MM.1S (cell line): Measurements from ENCODE around the gene LRRC8E.

Experiments used
- DNase-seq: peaks from one replicate; pipeline ENCODE4 v3.0.0-alpha.2; 2015
- H2AFZ ChIP-seq: fragments of 300-600 bp; sonication (generic); 2 replicates; pipeline ENCODE4 v1.6.0; 2016; ENCODE audit warnings: antibody characterized with exemption, low read length
- H3F3A ChIP-seq: fragments of 300-600 bp; sonication (generic); 2 replicates; pipeline ENCODE4 v1.6.1; 2016; ENCODE audit warnings: mild to moderate bottlenecking, antibody characterized with exemption, low read length, moderate library complexity, mixed read lengths; ENCODE audit not compliant: insufficient read depth
- H3K27ac ChIP-seq: fragments of 300-600 bp; sonication (generic); 2 replicates; pipeline ENCODE4 v1.5.1; 2016; ENCODE audit warnings: mild to moderate bottlenecking, low read length
- H3K27me3 ChIP-seq: fragments of 300-600 bp; sonication (generic); replicated peaks from 2 replicates; pipeline ENCODE4 v1.6.0; 2016; ENCODE audit warnings: low read length; ENCODE audit not compliant: insufficient read depth
- H3K36me3 ChIP-seq: fragments of 300-600 bp; sonication (generic); replicated peaks from 2 replicates; pipeline ENCODE4 v1.6.1; 2016; ENCODE audit warnings: mild to moderate bottlenecking, low read length, mixed read lengths; ENCODE audit not compliant: insufficient read depth
- H3K4me1 ChIP-seq: fragments of 300-600 bp; sonication (generic); 2 replicates; pipeline ENCODE4 v1.6.1; 2016; ENCODE audit warnings: low read length, mixed read lengths
- H3K4me2 ChIP-seq: fragments of 300-600 bp; sonication (generic); 2 replicates; pipeline ENCODE4 v1.6.0; 2016; ENCODE audit warnings: low read depth, low read length
- H3K4me3 ChIP-seq: fragments of 300-600 bp; sonication (generic); 2 replicates; pipeline ENCODE4 v1.5.1; 2016; ENCODE audit warnings: low read length, mixed read lengths
- H3K79me2 ChIP-seq: fragments of 300-600 bp; sonication (generic); 2 replicates; pipeline ENCODE4 v1.6.1; 2016; ENCODE audit warnings: mixed run types, low read length, mixed read lengths
- H3K9ac ChIP-seq: fragments of 300-600 bp; sonication (generic); 2 replicates; pipeline ENCODE4 v1.6.1; 2016; ENCODE audit warnings: low read length, mixed read lengths
- H3K9me2 ChIP-seq: fragments of 300-600 bp; sonication (generic); replicated peaks from 2 replicates; pipeline ENCODE4 v1.6.1; 2016; ENCODE audit warnings: mild to moderate bottlenecking, low read length, mixed read lengths; ENCODE audit not compliant: insufficient read depth
- H3K9me3 ChIP-seq: fragments of 300-600 bp; sonication (generic); replicated peaks from 2 replicates; pipeline ENCODE4 v1.6.1; 2016; ENCODE audit warnings: mild to moderate bottlenecking, low read length, mixed read lengths; ENCODE audit not compliant: insufficient read depth
- H4K20me1 ChIP-seq: fragments of 300-600 bp; sonication (generic); 2 replicates; pipeline ENCODE4 v1.6.1; 2016; ENCODE audit warnings: mild to moderate bottlenecking, low read length, moderate library complexity, mixed read lengths; ENCODE audit not compliant: insufficient read depth
- CTCF ChIP-seq: fragments of 300-600 bp; sonication (generic); IDR thresholded peaks from 2 replicates; pipeline ENCODE4 v1.5.1; 2016; ENCODE audit warnings: antibody characterized with exemption, low read length, mixed read lengths
- EZH2 ChIP-seq: fragments of 300-600 bp; sonication (generic); optimal IDR thresholded peaks from 2 replicates; pipeline ENCODE3; 2017; ENCODE audit warnings: low read depth, mild to moderate bottlenecking, antibody characterized with exemption, low read length, mixed read lengths
- EZH2phosphoT487 ChIP-seq: fragments of 300-600 bp; sonication (generic); IDR thresholded peaks from 2 replicates; pipeline ENCODE4 v1.6.1; 2018; ENCODE audit warnings: antibody characterized with exemption, low read length

Gene LRRC8E

GRCh38 chr19:7923295-7924191, 35.2 kb downstream of the LRRC8E start:
- Histone ChIP-seq H2AFZ (no peak overlapping the region), H3K27me3 (peaks cover 2% of the 10 kb centered on the region; the same call in 1 of the 2 replicates), H3K4me1 (0 out of 2 replicates have a peak, but pooled peaks cover 3% of the 10 kb centered on the region), H3F3A (peaks cover 21% of the 10 kb centered on the region), H3K36me3 (no peaks in the 10 kb centered on the region), H3K9ac (no peak overlapping the region), H3K4me2 (no peak overlapping the region), H3K27ac (no peak overlapping the region), H3K9me2 (no peaks in the 10 kb centered on the region), H3K79me2 (no peaks in the 10 kb centered on the region), H3K9me3 (no peaks in the 10 kb centered on the region), H3K4me3 (no peak overlapping the region), H4K20me1 (peaks cover 14% of the 10 kb centered on the region; the same call in 1 of the 2 replicates)
- TF ChIP-seq EZH2phosphoT487 (no peak), EZH2 (no peak), CTCF (no peak)
- DNase-seq = no peak

DNA sequence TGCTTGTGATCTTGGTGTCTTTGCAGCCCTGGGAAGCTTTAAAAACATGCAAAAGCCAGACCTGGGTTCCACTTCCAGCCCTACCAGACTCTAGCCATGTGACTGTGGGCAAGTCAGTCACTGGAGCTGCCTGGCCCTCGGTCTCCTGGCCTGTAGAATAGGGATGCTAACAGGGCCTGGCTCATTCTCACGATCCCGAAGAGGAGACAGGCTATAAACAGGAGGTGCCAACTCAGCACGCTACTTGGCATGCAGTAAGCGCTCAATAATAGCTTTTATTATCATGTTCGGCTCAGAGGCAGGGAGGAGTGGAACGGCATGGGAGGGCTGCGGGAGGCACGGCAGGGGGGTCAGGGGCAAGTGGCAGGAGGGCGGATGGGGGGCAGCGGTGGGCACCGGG, 35.9 kb downstream of the LRRC8E start:
- no peak for DNase-seq

DNA sequence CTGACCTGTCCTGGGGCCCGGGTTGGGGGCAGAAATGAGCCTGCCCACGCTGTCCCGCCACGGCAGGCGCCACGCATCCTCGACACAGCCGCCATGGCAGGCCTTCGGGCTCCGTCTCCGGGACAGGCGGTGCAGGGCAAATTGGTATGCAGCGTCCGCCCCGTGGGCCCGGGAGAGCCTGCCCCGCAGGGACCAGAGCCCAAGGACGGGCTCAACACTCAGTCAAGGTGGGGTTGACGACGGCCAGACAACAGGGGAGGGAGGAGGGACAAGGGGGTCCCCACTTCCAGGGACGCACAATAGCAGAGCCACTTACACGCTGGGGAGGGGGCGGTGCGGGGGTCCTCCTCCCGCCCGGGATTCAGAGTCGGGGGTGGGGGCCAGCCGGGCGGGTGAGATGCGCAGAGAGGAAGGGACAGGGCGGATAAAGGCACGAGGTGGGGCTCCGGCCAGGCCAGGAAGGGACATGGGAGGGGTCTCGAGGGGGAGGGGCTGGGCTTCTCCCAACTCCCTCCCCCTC, 36.4 kb downstream of the LRRC8E start:
- Histone ChIP-seq H3K4me1 (no peaks in the 10 kb centered on the region), H3K9me2 (no peaks in the 10 kb centered on the region), H3K79me2 (no peaks in the 10 kb centered on the region), H3K27me3 (no peaks in the 10 kb centered on the region), H3K36me3 (no peaks in the 10 kb centered on the region), H2AFZ (no peak overlapping the region), H3K27ac (no peak overlapping the region), H3K4me3 (no peak overlapping the region), H3K9me3 (no peaks in the 10 kb centered on the region), H3K4me2 (peak overlapping the region; percentile 63; the same call in 1 of the 2 replicates), H3F3A (peaks cover 13% of the 10 kb centered on the region), H3K9ac (no peak overlapping the region), H4K20me1 (peaks cover 16% of the 10 kb centered on the region; the same call in 1 of the 2 replicates)
- DNase-seq = no peak
- TF ChIP-seq CTCF (no peak), EZH2phosphoT487 (no peak), EZH2 (no peak)

More for the DNA sequence above, 35.9 kb downstream of the LRRC8E start:
- Histone ChIP-seq H3K27me3 (no peaks in the 10 kb centered on the region), H3K36me3 (no peaks in the 10 kb centered on the region), H3F3A (peaks cover 16% of the 10 kb centered on the region), H3K4me3 (no peak overlapping the region), H3K9me2 (no peaks in the 10 kb centered on the region), H3K4me2 (no peak overlapping the region), H3K9ac (no peak overlapping the region), H4K20me1 (peaks cover 16% of the 10 kb centered on the region; the same call in 1 of the 2 replicates), H3K27ac (no peak overlapping the region), H3K9me3 (no peaks in the 10 kb centered on the region), H2AFZ (no peak overlapping the region), H3K79me2 (no peaks in the 10 kb centered on the region), H3K4me1 (no peaks in the 10 kb centered on the region)
- TF ChIP-seq EZH2phosphoT487 = no peak
- no peak for TF ChIP-seq CTCF
- TF ChIP-seq EZH2 = no peak
